ENCODE data around the gene PIK3CD. TPM values are rescaled to one million over a fixed set of nuclear protein-coding genes. Genes with fewer than 3 reads are reported as not detected.

PIK3CD gene
- total and polyA plus RNA-seq, 2 experiments from 2014 or later = 1.2 to 1.3 TPM

GRCh38 chr1:9612871-9613624 is 38.5 kb upstream of the PIK3CD start:
- no peaks in the 10 kb centered on the region for H3K9me3 ChIP-seq (ENCODE audit: low read depth)
- TF ChIP-seq EZH2 (IDR thresholded peaks at IDR 0.05; ENCODE audit: borderline replicate concordance) (no peak), EZH2phosphoT487 (IDR thresholded peaks at IDR 0.05; ENCODE audit: low read depth, severe bottlenecking, unreplicated experiment) (no peak), CTCF (IDR thresholded peaks at IDR 0.05; ENCODE audit: poor library complexity) (no peak)
- H3K4me2 ChIP-seq = no peak overlapping the region
- 96% methylated on average over 20 of the region's 20 CpGs for WGBS (ENCODE audit: low lambda C conversion rate, missing lambda C conversion rate)
- no peak overlapping the region for H2AFZ ChIP-seq
- H3K27ac ChIP-seq = no peak overlapping the region
- DNase-seq (ENCODE audit: low spot score) = no peak
- H3K4me3 ChIP-seq = no peak overlapping the region
- no peaks in the 10 kb centered on the region for H3K36me3 ChIP-seq (replicated peaks; ENCODE audit: insufficient read depth, low read depth)
- no peaks in the 10 kb centered on the region for H3K27me3 ChIP-seq
- H3K79me2 ChIP-seq = no peaks in the 10 kb centered on the region
- no peaks in the 10 kb centered on the region for H3K9me2 ChIP-seq (replicated peaks; ENCODE audit: insufficient read depth)
- no peaks in the 10 kb centered on the region for H3K4me1 ChIP-seq (ENCODE audit: insufficient read depth)
- no peaks in the 10 kb centered on the region for H4K20me1 ChIP-seq (ENCODE audit: insufficient read depth, poor library complexity, severe bottlenecking)

GRCh38 chr1:9613625-9614299 is 37.8 kb upstream of the PIK3CD start:
- DNase-seq (ENCODE audit: low spot score) = no peak
- no peaks in the 10 kb centered on the region for H3K9me2 ChIP-seq (replicated peaks; ENCODE audit: insufficient read depth)
- 95% methylated on average over 17 of the region's 17 CpGs for WGBS (ENCODE audit: low lambda C conversion rate, missing lambda C conversion rate)
- no peaks in the 10 kb centered on the region for H3K27me3 ChIP-seq
- no peak overlapping the region for H2AFZ ChIP-seq
- H3K36me3 ChIP-seq (replicated peaks; ENCODE audit: insufficient read depth, low read depth) = no peaks in the 10 kb centered on the region
- no peaks in the 10 kb centered on the region for H3K4me1 ChIP-seq (ENCODE audit: insufficient read depth)
- no peak overlapping the region for H3K4me3 ChIP-seq
- H4K20me1 ChIP-seq (ENCODE audit: insufficient read depth, poor library complexity, severe bottlenecking) = no peaks in the 10 kb centered on the region
- H3K9me3 ChIP-seq (ENCODE audit: low read depth) = no peaks in the 10 kb centered on the region
- no peak for TF ChIP-seq CTCF (IDR thresholded peaks at IDR 0.05; ENCODE audit: poor library complexity)
- no peak for TF ChIP-seq EZH2phosphoT487 (IDR thresholded peaks at IDR 0.05; ENCODE audit: low read depth, severe bottlenecking, unreplicated experiment)
- TF ChIP-seq EZH2 (IDR thresholded peaks at IDR 0.05; ENCODE audit: borderline replicate concordance) = no peak
- no peak overlapping the region for H3K27ac ChIP-seq
- H3K79me2 ChIP-seq = no peaks in the 10 kb centered on the region
- no peak overlapping the region for H3K4me2 ChIP-seq

DNA sequence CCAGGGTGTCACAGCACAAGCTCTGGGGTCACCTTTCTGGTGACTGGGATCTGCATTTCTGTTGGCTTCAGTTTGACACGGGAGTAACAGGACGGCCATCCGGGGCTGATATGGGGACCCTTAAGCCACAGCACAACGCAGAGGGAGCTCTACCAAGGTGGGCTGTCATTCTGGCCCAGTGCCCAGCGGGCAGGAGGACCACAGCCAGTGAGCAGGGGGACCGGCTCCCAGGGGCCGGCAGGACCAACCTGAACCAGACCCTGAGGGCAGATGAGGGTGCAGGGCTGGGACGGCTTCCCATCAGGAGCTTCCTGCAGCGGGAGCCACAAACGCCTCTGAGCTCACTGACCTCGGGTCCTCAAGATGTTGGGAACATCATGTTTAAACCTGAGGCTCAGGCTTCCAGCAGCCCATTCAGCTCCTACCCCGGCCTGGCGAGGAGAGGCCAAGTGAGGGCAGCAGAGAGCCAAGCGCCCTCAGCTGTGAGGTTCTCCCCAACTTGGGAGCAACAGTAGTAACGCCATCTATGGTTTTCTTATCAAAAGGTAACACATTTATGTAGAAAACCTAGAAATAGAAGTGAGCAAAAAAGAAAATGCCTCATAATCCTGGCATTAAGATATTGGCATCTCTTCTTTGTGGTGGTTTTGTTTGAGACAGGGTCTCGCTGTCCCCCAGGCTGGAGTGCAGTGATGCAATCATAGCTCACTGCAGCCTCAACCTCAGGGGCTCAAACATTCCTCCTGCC is 36.0 kb upstream of the PIK3CD start:
- peak; percentile 55 for DNase-seq (ENCODE audit: low spot score)
- Histone ChIP-seq H4K20me1 (ENCODE audit: insufficient read depth, poor library complexity, severe bottlenecking) (no peaks in the 10 kb centered on the region), H3K79me2 (no peaks in the 10 kb centered on the region), H3K36me3 (replicated peaks; ENCODE audit: insufficient read depth, low read depth) (no peaks in the 10 kb centered on the region), H3K4me3 (no peak overlapping the region), H3K27ac (no peak overlapping the region), H2AFZ (no peak overlapping the region), H3K9me3 (ENCODE audit: low read depth) (no peaks in the 10 kb centered on the region), H3K9me2 (replicated peaks; ENCODE audit: insufficient read depth) (no peaks in the 10 kb centered on the region), H3K4me1 (ENCODE audit: insufficient read depth) (no peaks in the 10 kb centered on the region), H3K27me3 (no peaks in the 10 kb centered on the region), H3K4me2 (no peak overlapping the region)
- 54% methylated on average over 16 of the region's 16 CpGs for WGBS (ENCODE audit: low lambda C conversion rate, missing lambda C conversion rate)
- TF ChIP-seq CTCF (IDR thresholded peaks at IDR 0.05; ENCODE audit: poor library complexity) = peak; percentile 45
- TF ChIP-seq EZH2 (IDR thresholded peaks at IDR 0.05; ENCODE audit: borderline replicate concordance) = no peak
